HG03442 (cell line): ENCODE data around the gene VAV2.

ENCODE experiments used
- ATAC-seq: cut with Tn5 transposase; IDR thresholded peaks from one replicate; pipeline ENCODE4 v1.9.1; 2021; ENCODE audit warnings: mild to moderate bottlenecking, moderate library complexity; ENCODE audit not compliant: unreplicated experiment

Gene VAV2

GRCh38 chr9:133809335-133809734 lies 182.8 kb downstream of the VAV2 start:
- ATAC-seq: no peak

- no peak for ATAC-seq
These were observed 184.3 kb downstream of the VAV2 start for GRCh38 chr9:133807818-133808217.

DNA sequence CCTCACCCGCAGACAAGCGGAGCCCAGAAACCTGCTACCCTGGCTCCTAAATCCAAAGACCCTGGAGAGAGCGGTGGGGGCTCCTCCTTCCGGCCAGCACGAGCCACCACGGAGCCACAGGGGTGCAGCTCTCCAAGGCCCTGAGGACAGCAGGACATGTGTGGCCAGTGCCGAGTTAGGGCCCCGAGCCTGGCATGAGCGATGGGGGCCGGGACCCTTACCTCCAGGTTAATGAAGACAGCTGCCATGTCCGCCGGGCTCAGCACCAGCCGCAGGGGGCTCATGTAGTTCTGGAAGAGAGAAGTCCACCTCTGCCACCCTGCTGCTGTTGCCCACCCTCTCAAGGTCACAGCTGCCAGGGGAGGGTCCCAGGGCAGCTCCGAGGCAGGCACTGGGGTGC lies 185.1 kb downstream of the VAV2 start:
- no peak for ATAC-seq

DNA sequence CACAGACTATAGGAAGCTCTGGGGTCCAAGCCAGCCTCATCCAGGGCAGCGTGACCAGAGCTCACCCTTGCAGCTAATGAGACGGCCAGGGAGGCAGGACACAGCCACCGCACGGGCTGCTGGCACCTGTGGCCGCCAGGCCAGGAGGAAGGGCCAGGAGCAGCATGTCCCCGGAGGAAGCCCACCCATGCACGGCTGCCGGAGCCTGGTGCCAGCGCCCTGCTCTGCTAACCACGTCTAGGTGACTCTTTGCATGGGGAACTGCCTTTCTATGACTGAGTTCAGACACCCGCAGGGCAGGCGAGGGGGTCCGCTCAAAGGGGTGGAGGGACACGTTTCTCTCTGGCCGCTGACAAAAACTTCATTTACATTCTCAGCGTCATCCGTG lies 185.5 kb downstream of the VAV2 start:
- no peak for ATAC-seq

GRCh38 chr9:133805876-133806622 lies 186.1 kb downstream of the VAV2 start:
- no peak for ATAC-seq

- no peak for ATAC-seq
These were observed 187.9 kb downstream of the VAV2 start for GRCh38 chr9:133804199-133804598.

GRCh38 chr9:133803745-133804144 lies 188.4 kb downstream of the VAV2 start:
- no peak for ATAC-seq

DNA sequence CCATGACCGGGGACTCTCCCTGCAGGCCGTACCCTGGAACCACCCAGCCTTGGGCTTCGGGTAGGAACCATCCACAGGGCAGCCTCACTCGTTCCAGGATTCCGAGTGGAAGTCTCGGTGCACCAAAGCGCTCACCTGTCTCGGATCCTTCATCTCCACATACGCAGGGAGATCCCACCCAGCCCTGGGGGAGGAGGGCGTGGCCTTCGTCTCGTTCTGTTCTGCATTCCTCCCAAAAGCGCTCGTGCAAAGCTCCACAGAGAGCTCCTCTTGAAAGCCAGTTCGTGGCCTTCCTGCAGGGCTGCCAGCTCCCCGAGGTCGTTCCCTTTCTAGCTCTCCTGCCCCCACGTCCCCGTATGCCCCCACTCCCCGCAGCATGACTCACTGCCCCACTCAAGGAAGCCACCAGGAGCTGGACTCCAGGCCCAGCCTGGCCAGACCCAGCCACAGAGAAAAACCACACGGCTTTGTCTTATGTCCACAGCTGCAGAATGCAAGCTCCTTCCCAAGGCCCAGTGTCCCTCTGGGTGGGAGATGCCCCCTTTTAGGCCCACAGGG lies 189.0 kb downstream of the VAV2 start:
- no peak for ATAC-seq

GRCh38 chr9:133801739-133802138 lies 190.4 kb downstream of the VAV2 start:
- no peak for ATAC-seq

GRCh38 chr9:133800266-133800665 lies 191.9 kb downstream of the VAV2 start:
- ATAC-seq: no peak

GRCh38 chr9:133799716-133800115 lies 192.4 kb downstream of the VAV2 start:
- no peak for ATAC-seq

DNA sequence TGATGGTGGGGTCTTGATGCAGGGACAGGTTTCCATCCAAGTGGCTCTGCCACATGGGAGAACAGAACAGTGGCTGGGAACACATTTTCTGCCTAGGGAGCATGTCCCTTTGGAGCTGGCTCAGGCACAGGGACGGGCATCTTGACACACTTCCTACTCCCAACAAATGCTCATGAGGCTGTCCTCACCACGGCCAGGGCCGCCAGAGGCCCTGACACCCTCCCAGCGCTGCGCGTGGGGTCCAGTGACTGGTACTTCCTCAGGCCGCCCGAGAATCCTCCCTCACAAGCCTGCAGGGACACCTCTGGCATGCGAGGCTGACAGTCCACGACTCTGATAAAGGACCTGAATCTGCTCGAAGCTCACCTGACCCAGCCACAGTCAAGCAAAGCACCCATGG lies 193.0 kb downstream of the VAV2 start:
- ATAC-seq: no peak

DNA sequence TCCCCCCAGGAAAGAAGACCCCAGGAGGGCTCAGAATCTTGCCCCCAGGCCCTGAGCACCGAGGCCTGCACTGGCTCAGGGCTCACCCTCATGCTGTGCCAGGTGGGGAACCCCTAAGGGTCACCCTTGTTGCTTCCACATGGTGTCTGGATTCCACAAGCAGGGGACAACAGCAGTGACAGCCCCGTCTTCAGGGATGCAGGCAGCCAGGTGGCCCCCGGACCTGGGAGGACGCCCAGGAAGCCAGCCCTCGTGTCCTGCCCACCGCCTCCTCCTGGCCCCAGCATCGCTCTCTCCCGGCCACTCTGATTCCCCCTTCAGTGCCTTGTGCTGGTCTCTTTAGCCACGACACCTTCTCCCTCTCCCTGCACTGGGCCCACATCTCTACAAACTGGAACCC lies 194.0 kb downstream of the VAV2 start:
- no peak for ATAC-seq

DNA sequence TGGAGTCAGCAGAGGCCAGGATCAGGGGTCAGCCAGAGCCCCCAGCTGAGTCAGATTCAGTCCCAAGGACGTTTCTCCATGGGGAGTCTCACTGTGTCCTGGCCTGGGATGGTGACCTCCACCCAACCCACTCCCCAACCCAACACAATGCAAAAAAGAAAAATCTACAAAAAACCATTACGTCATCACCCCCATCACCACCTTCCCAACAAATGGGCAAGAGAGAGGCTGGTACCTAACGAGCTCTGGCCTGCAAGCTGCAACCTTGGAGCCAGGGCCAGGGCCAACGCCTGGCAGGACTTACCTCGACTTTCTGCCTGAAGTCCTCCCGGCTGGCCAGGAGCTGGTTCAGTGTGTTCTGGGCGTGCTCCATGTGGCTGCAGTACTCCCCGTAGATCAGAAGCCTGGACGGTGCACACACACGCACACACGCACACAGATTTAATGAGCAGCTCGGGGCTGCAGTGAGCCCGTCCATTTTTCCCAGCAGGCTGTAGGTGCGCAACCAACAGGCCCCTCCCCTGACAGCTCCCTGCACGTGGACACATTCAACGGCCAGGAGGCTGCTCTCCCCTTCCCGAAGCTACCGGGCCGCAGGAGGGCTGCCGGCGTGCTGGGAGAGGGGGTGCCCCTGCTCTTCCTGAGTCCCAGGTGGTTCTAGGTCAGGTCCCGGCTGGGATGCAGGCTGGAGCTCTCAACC lies 194.6 kb downstream of the VAV2 start:
- ATAC-seq: no peak

DNA sequence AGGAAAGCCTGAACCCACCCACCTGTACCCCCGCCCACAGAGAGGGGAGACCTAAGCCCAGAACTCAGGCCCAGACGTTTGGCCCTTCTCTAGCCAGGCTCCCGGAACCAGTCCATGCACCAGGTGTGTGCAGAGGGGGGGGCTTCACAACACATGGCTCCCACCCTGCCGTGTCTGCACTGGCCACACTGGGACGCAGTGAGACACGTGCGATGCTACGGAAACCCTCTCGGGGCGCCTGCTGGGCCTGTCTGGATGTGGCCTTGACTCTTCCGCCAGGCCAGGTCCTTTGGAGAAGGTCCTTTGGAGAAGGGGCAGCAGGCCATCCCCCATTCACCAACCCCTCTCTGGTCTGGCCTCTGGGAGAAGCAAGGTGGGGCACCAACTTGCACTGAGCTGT lies 195.6 kb downstream of the VAV2 start:
- no peak for ATAC-seq

GRCh38 chr9:133795049-133795448 lies 197.1 kb downstream of the VAV2 start:
- no peak for ATAC-seq

DNA sequence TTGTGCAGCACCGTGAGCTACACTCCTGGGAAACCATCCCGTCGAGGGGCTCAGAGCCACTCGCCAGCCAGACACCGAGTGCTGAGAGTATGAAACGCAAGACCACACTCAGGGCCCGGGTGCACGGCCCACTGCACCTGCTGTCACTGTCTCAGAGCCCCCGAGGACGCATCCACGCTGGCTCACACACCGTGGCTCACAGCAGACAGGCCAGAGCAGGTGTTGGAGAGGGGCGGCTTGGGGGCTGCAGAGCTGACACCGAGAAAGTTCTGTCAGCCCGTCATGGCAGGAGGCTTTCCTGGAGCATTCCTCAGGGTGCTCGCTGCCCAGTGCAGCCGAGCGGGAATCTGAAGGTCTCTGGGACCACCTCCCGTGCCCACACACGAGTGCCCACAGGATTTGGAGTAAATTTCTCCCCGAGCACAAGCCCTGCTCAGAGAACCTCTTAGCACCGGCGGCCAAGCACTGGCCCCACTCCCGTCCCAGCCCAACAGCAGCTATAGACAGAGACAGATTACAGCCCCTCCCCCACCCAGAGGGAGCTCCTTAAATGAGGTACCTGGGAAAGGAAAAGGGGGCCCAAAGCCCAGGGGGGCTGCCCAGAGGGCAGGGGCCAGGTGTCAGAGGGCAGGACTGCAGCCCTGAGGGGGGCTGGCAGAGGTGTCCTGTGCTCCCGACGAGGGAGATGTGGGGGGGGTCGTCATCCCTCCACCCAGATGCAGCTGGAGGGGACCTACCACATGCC lies 197.9 kb downstream of the VAV2 start:
- no peak for ATAC-seq

DNA sequence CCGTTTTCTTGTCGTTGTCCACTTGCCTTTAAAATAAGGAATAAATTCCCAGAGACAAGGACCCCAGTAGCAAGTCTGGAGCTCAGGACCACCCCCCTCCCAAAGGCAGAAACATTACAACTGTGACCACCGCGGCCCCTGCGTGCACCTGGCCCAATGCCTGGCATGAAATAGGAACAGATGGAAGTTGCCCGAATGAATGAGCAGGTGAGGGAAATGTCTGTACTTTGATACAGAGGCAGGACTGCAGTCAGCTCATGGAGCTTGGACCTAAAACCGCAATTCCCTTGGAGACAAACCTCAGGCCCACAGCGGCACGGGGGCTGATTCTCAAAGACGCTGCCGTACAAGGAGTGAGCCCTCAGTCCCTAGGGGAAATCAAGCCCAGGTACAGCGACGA lies 198.7 kb downstream of the VAV2 start:
- ATAC-seq: no peak

GRCh38 chr9:133792721-133793470 lies 199.2 kb downstream of the VAV2 start:
- ATAC-seq: peak; percentile 62

DNA sequence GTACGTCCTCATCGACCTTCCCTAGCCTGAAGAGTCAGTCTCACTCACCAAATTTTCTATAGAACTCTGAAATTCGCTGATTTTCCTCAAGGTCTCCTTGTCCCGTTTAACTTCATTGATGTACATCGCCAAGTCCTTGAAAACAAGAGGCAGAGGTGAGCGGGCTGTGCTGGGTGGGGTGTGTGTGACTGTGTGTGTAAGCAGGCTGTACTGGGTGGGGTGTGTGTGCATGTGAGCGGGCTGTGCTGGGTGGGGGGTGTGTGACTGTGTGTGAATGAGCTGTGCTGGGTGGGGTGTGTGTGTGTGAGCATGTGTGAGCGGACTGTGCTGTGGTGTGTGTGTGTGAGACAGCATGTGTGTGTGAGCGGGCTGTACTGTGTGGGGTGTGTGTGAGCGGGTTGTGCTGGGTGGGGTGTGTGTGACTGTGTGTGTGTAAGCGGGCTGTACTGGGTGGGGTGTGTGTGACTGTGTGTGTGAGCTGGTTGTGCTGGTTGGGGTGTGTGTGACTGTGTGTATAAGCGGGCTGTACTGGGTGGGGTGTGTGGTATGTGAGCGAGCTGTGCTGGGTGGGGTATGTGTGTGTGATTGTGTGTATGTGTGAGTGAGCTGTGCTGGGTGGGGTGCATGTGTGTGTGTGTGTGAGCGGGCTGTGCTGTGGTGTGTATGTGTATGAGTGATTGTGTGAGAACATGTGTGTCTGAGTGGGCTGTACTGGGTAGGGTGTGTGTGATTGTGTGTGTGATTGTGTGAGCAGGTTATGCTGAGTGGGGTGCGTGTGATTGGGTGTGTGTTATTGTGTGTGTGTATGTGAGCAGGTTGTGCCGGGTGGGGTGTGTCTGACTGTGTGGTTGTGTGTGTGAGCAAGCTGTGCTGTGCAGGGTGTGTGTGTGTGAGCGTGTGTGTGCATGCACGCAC lies 200.1 kb downstream of the VAV2 start:
- ATAC-seq: no peak
